ENCODE data around the gene APIP. TPM values are rescaled to one million over a fixed set of nuclear protein-coding genes. Genes with fewer than 3 reads are reported as not detected.

APIP gene
- total RNA-seq, 2 donors from 2014 or later = 39.4 to 60.7 TPM

DNA sequence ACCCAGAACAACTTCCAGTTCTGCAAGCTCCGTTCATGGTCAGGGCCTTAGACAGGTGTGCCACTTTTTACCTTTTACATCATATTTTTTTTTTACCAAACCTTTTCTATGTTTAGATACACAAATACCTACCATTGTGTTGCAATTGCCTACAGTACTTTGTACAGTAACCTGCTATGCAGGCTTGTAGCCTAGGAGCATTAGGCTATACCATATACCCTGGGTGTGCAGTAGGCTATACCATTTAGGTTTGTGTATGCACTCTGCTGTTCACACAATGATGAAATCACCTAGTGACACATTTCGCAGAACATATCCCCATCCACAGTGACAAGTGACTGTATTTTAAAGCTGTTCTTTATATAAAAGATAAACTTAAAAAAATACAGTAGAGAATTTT is 29.6 kb downstream of the APIP start:
- H3K9ac ChIP-seq (ENCODE audit: low read depth in 2 of 2, low read length in 2 of 2) = no peak overlapping the region
- no peak overlapping the region for H3K4me3 ChIP-seq
- H3K4me1 ChIP-seq = no peaks in the 10 kb centered on the region
- TF ChIP-seq, protein P1, sequence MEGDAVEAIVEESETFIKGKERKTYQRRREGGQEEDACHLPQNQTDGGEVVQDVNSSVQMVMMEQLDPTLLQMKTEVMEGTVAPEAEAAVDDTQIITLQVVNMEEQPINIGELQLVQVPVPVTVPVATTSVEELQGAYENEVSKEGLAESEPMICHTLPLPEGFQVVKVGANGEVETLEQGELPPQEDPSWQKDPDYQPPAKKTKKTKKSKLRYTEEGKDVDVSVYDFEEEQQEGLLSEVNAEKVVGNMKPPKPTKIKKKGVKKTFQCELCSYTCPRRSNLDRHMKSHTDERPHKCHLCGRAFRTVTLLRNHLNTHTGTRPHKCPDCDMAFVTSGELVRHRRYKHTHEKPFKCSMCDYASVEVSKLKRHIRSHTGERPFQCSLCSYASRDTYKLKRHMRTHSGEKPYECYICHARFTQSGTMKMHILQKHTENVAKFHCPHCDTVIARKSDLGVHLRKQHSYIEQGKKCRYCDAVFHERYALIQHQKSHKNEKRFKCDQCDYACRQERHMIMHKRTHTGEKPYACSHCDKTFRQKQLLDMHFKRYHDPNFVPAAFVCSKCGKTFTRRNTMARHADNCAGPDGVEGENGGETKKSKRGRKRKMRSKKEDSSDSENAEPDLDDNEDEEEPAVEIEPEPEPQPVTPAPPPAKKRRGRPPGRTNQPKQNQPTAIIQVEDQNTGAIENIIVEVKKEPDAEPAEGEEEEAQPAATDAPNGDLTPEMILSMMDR (IDR thresholded peaks at IDR 0.05) = no peak
- DNase-seq = no peak
- intact Hi-C loops (cut with DNase I) = no loop called here
- H3K36me3 ChIP-seq = no peaks in the 10 kb centered on the region
- peak overlapping the region; percentile 64 for H3K27ac ChIP-seq
- H3K9me3 ChIP-seq = no peaks in the 10 kb centered on the region
- H3K27me3 ChIP-seq = no peaks in the 10 kb centered on the region

DNA sequence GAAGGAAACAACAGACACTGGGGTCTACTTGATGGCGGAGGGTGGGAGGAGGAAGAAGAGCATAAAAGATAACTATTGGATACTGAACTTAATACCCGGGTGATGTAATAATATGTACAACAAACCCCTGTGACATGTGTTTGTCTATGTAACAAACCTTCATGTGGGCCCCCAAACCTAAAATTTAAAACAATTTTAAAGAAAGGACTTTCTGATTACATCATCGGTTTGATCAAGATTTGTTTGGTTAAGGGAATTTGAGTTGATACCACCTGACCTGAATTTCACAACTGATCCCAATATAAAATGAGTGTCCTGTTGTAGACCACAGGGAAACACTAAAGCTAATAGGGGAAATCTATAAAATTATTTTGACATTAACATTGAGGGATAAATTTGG is 34.3 kb downstream of the APIP start:
- H3K9ac ChIP-seq (ENCODE audit: low read depth in 2 of 2, low read length in 2 of 2) = no peak overlapping the region
- H3K4me1 ChIP-seq = no peaks in the 10 kb centered on the region
- DNase-seq = no peak
- no peaks in the 10 kb centered on the region for H3K36me3 ChIP-seq
- H3K27ac ChIP-seq = no peak overlapping the region
- intact Hi-C loops (cut with DNase I) = no loop called here
- no peak overlapping the region for H3K4me3 ChIP-seq
- no peaks in the 10 kb centered on the region for H3K27me3 ChIP-seq
- TF ChIP-seq, protein P1 (IDR thresholded peaks at IDR 0.05) = no peak
- no peaks in the 10 kb centered on the region for H3K9me3 ChIP-seq

DNA sequence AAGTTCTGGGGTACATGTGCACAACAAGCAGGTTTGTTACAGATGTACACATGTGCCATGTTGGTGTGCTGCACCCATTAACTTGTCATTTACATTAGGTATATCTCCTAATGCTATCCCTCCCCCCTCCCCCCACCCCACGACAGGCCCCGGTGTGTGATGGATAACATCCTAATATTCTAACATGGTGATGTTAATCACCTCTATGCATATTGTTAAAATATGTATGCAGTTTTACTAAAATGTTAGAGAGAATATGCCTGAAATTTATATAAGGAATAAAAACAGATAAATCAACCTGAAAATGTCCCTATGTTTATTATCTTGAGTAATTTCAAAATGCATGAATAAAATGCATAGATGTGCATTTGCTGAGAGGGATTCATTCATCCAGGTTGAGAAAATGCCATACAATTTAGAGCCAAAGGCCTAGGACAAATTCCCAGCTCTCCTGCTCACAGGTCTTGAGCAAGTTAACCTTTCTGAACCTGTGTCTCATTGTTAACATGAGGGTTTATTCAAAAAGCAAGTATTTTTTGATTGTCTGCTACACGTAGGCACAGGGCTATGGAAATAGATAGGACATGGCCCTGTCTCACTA is 38.7 kb downstream of the APIP start:
- Histone ChIP-seq H3K9me3 (no peaks in the 10 kb centered on the region), H3K36me3 (no peaks in the 10 kb centered on the region), H3K27ac (no peak overlapping the region), H3K27me3 (no peaks in the 10 kb centered on the region), H3K9ac (ENCODE audit: low read depth in 2 of 2, low read length in 2 of 2) (no peak overlapping the region), H3K4me3 (no peak overlapping the region), H3K4me1 (no peaks in the 10 kb centered on the region)
- intact Hi-C loops (cut with DNase I) = no loop called here
- no peak for DNase-seq
- TF ChIP-seq, protein P1 (IDR thresholded peaks at IDR 0.05) = no peak

DNA sequence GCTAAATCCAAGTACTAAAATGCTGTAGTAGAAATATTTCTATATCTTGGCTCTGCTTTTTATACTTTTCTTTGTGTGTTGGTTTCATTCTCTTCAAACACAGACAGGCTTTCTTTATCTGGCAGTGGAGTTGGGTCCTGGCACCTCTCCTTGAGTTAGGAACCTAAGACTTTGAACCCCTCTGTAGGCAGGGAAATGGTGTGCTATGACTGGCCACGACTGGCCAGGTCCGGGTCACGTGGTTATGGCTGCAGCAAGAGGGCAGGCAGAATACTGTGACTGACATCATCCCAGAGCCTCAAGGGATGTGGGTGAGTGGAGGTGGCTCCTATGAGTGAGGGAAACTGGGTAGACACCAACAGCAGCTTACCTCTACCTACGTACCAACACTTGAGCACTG is 42.0 kb downstream of the APIP start:
- Histone ChIP-seq H3K4me1 (no peaks in the 10 kb centered on the region), H3K36me3 (no peaks in the 10 kb centered on the region), H3K4me3 (no peak overlapping the region), H3K9ac (ENCODE audit: low read depth in 2 of 2, low read length in 2 of 2) (no peak overlapping the region), H3K9me3 (no peaks in the 10 kb centered on the region), H3K27me3 (no peaks in the 10 kb centered on the region), H3K27ac (no peak overlapping the region)
- DNase-seq = no peak
- TF ChIP-seq, protein P1 (IDR thresholded peaks at IDR 0.05) = no peak
- intact Hi-C loops (cut with DNase I) = no loop called here

DNA sequence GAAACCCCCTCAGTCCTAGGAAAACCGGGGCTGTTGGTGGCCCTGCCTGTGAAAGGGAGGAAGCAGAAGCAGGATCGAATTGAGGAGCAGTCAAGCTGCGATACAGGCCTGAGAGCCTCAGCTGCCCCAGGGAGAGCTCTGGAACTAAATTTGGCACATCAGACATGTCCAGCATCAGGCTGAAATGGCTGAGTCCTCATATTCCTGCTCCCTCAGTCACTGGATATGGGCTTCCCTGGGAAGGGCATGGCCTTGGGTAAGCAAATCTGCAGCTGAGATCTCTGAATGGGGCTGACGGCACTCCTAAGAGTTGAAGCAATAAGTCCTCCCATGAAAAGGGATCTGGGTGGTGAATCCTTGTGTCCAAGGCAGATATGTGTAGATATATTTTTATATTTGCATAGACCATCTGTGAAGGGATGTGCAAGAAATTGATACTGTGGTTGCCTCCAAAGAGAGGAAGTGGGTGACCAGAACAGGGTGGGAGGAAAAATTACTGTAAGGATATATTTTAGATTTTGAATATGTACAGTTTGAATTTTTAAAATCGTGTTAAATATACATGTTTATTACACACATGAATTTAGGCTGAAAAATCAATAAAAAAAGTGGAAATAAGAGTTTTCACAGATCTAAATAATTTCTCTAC is 45.5 kb downstream of the APIP start:
- Histone ChIP-seq H3K27ac (no peak overlapping the region), H3K27me3 (no peaks in the 10 kb centered on the region), H3K36me3 (no peaks in the 10 kb centered on the region), H3K9ac (ENCODE audit: low read depth in 2 of 2, low read length in 2 of 2) (no peak overlapping the region), H3K4me3 (no peak overlapping the region), H3K9me3 (no peaks in the 10 kb centered on the region), H3K4me1 (no peaks in the 10 kb centered on the region)
- no peak for DNase-seq
- intact Hi-C loops (cut with DNase I) = no loop called here
- TF ChIP-seq, protein P1 (IDR thresholded peaks at IDR 0.05) = no peak
